Activated T-cell treated with anti-CD3 and anti-CD28 coated beads for 1 hour (primary cell): Measurements from ENCODE around the gene FNDC3A.

Experiments
- DNase-seq: peaks from one replicate; pipeline ENCODE4 v3.0.0-alpha.2; 2020; ENCODE audit warnings: low read depth

The FNDC3A gene

GRCh38 chr13:49220036-49220855, 244.5 kb downstream of the FNDC3A start, which contains the start of gene MLNR:
MLNR (plus strand) TSS chr13:49220338; CDS start chr13:49220338, 0 bp downstream.
- no peak for DNase-seq

GRCh38 chr13:49220856-49221589, 245.3 kb downstream of the FNDC3A start:
- no peak for DNase-seq

GRCh38 chr13:49221590-49221965, 245.9 kb downstream of the FNDC3A start:
- no peak for DNase-seq

GRCh38 chr13:49225223-49226042, 249.7 kb downstream of the FNDC3A start:
- no peak for DNase-seq

GRCh38 chr13:49226613-49227012, 250.9 kb downstream of the FNDC3A start:
- no peak for DNase-seq

GRCh38 chr13:49234741-49235140, 259.0 kb downstream of the FNDC3A start:
- DNase-seq, result no peak

- DNase-seq, result no peak
These were observed 260.2 kb downstream of the FNDC3A start for GRCh38 chr13:49235856-49236431.

- no peak for DNase-seq
These were observed 262.9 kb downstream of the FNDC3A start for GRCh38 chr13:49238621-49239020.

GRCh38 chr13:49240017-49240416, 264.3 kb downstream of the FNDC3A start:
- peak; percentile 16 for DNase-seq

GRCh38 chr13:49241296-49241695, 265.6 kb downstream of the FNDC3A start:
- no peak for DNase-seq

GRCh38 chr13:49245101-49245500, 269.4 kb downstream of the FNDC3A start:
- DNase-seq, result no peak

GRCh38 chr13:49246850-49247642, 271.3 kb downstream of the FNDC3A start:
- DNase-seq, result no peak

- DNase-seq, result peak; percentile 76
These were observed 272.2 kb downstream of the FNDC3A start, which contains the start of gene CDADC1 for GRCh38 chr13:49247643-49248621. CDADC1 (plus strand) TSS chr13:49247925; CDS start chr13:49248038, 113 bp downstream.

- no peak for DNase-seq
These were observed 272.9 kb downstream of the FNDC3A start for GRCh38 chr13:49248622-49249002.

GRCh38 chr13:49251326-49251725, 275.6 kb downstream of the FNDC3A start:
- no peak for DNase-seq

- no peak for DNase-seq
These were observed 277.6 kb downstream of the FNDC3A start for GRCh38 chr13:49253310-49253709.

GRCh38 chr13:49254007-49254406, 278.3 kb downstream of the FNDC3A start:
- no peak for DNase-seq

GRCh38 chr13:49256841-49257240, 281.1 kb downstream of the FNDC3A start:
- no peak for DNase-seq

- no peak for DNase-seq
These were observed 282.5 kb downstream of the FNDC3A start for GRCh38 chr13:49258089-49258796.
